ENCODE measurements around the gene ANKRD33B.

Gene ANKRD33B

GRCh38 chr5:10703676-10704075 is 139.8 kb downstream of the ANKRD33B start:
- no peak for DNase-seq

DNA sequence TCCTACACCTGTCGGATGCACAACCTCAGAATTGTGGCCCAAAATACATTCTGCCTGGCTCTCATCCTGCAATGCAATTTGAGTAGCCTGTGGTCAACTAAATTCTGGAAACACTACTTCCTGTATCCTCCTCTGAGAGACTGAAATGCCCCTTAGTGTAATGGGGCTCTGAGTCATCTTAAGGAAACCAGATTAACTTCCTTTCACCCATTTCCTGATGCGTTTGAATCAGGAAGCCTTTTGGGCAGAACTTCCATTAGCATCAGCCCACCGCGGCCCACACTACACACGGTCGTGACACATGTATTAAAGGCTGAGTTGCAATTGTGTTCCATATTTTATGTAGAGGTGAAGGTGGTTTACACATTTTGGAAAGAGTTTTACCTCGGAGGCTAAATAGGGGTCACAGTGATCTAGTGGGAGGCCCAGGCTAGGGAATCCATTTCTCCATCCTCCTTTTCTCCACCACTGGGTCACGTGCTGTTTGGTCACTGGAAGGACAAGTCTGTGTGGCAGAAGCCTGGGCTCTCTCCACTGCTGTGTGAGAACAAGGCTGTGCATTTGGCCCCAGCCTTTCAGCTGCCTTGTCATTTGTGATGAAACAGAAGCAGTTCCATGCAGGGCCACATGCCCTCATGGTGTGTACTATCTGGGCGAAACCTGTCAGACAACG is 141.2 kb downstream of the ANKRD33B start:
- no peak for DNase-seq

DNA sequence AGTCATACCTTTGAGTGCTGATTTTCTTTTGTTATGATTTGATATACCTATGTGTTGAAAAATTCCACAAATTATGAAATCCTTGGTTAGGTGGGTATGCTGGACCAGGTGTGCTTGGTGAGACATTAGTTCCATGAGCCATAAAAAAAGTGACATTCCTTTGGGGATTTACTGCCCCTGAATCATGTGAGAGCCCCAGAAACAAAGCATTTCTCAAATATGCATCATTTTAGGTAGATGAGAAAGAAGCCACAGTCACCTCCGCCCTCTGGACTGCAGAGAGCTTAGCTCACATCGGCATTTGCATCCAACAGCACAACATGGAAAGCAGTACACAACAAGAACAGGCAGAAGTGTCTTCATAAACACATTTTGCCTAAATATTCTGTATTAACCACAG is 141.9 kb downstream of the ANKRD33B start:
- no peak for DNase-seq

GRCh38 chr5:10706326-10706725 is 142.5 kb downstream of the ANKRD33B start:
- no peak for DNase-seq

All from DMS79 treated with DMSO at 0.1 percent for 48 hours (cell line).